Measurements from ENCODE around the gene OGFOD3.

The OGFOD3 gene

GRCh38 chr17:82403662-82404660 is 14.4 kb downstream of the OGFOD3 start:
- no peak overlapping the region for H2BK5ac ChIP-seq (ENCODE audit: low read length)
- H3K27ac ChIP-seq (ENCODE audit: low read depth, low read length) = no peak overlapping the region

GRCh38 chr17:82402865-82403264 is 15.5 kb downstream of the OGFOD3 start:
- Histone ChIP-seq H2BK15ac (replicated peaks; ENCODE audit: low read depth) (no peak overlapping the region), H3K79me2 (ENCODE audit: control insufficient read depth, insufficient read depth, low read length) (no peaks in the 10 kb centered on the region), H3K4ac (ENCODE audit: low read depth, low read length) (no peak overlapping the region), H3K4me2 (ENCODE audit: low read length) (no peak overlapping the region), H2BK5ac (ENCODE audit: low read length) (no peak overlapping the region), H2AK5ac (ENCODE audit: low read length) (no peak overlapping the region), H3K79me1 (ENCODE audit: low read length) (no peaks in the 10 kb centered on the region), H3K27me3 (ENCODE audit: insufficient read depth, low read length, poor library complexity) (no peaks in the 10 kb centered on the region), H3K23ac (ENCODE audit: low read length) (no peak overlapping the region), H3K4me3 (ENCODE audit: low read length) (no peak overlapping the region), H4K8ac (ENCODE audit: low read depth, low read length) (no peak overlapping the region), H3K36me3 (ENCODE audit: control insufficient read depth, insufficient read depth, low read length) (no peaks in the 10 kb centered on the region), H2BK120ac (ENCODE audit: low read depth, low read length) (no peak overlapping the region), H3K56ac (ENCODE audit: low read length) (no peak overlapping the region), H3K27ac (ENCODE audit: low read depth, low read length) (no peak overlapping the region), H4K5ac (ENCODE audit: low read length) (no peak overlapping the region), H3K18ac (ENCODE audit: low read length) (no peak overlapping the region), H3K9ac (ENCODE audit: low read length) (no peak overlapping the region), H3K4me1 (ENCODE audit: control insufficient read depth, low read depth, low read length) (no peaks in the 10 kb centered on the region)
- no CpG with 5 or more reads among the region's 7 CpGs for WGBS (ENCODE audit: extremely low coverage, insufficient coverage, low lambda C conversion rate)
- DNase-seq = no peak

More at GRCh38 chr17:82403662-82404660, 14.4 kb downstream of the OGFOD3 start:
- Histone ChIP-seq H3K79me2 (ENCODE audit: control insufficient read depth, insufficient read depth, low read length) (no peaks in the 10 kb centered on the region), H3K18ac (ENCODE audit: low read length) (no peak overlapping the region), H4K5ac (ENCODE audit: low read length) (no peak overlapping the region), H3K4me3 (ENCODE audit: low read length) (no peak overlapping the region), H3K4me2 (ENCODE audit: low read length) (no peak overlapping the region), H3K23ac (ENCODE audit: low read length) (no peak overlapping the region), H3K27me3 (ENCODE audit: insufficient read depth, low read length, poor library complexity) (no peaks in the 10 kb centered on the region), H3K4ac (ENCODE audit: low read depth, low read length) (no peak overlapping the region), H3K9ac (ENCODE audit: low read length) (no peak overlapping the region), H3K4me1 (ENCODE audit: control insufficient read depth, low read depth, low read length) (no peaks in the 10 kb centered on the region), H2BK15ac (replicated peaks; ENCODE audit: low read depth) (no peak overlapping the region), H4K8ac (ENCODE audit: low read depth, low read length) (no peak overlapping the region), H3K36me3 (ENCODE audit: control insufficient read depth, insufficient read depth, low read length) (no peaks in the 10 kb centered on the region), H2BK120ac (ENCODE audit: low read depth, low read length) (no peak overlapping the region), H3K56ac (ENCODE audit: low read length) (no peak overlapping the region), H3K79me1 (ENCODE audit: low read length) (no peaks in the 10 kb centered on the region), H2AK5ac (ENCODE audit: low read length) (no peak overlapping the region)
- WGBS (ENCODE audit: extremely low coverage, insufficient coverage, low lambda C conversion rate) = no CpG with 5 or more reads among the region's 67 CpGs
- DNase-seq = no peak

GRCh38 chr17:82400830-82401229 is 17.6 kb downstream of the OGFOD3 start:
- Histone ChIP-seq H3K9ac (ENCODE audit: low read length) (no peak overlapping the region), H3K79me2 (ENCODE audit: control insufficient read depth, insufficient read depth, low read length) (no peaks in the 10 kb centered on the region), H4K8ac (ENCODE audit: low read depth, low read length) (no peak overlapping the region), H3K4ac (ENCODE audit: low read depth, low read length) (no peak overlapping the region), H2BK5ac (ENCODE audit: low read length) (no peak overlapping the region), H3K27me3 (ENCODE audit: insufficient read depth, low read length, poor library complexity) (no peaks in the 10 kb centered on the region), H3K23ac (ENCODE audit: low read length) (no peak overlapping the region), H4K5ac (ENCODE audit: low read length) (no peak overlapping the region), H3K56ac (ENCODE audit: low read length) (no peak overlapping the region), H3K4me3 (ENCODE audit: low read length) (no peak overlapping the region), H3K4me1 (ENCODE audit: control insufficient read depth, low read depth, low read length) (no peaks in the 10 kb centered on the region), H3K18ac (ENCODE audit: low read length) (no peak overlapping the region), H2BK15ac (replicated peaks; ENCODE audit: low read depth) (no peak overlapping the region), H3K4me2 (ENCODE audit: low read length) (no peak overlapping the region), H2BK120ac (ENCODE audit: low read depth, low read length) (no peak overlapping the region), H3K27ac (ENCODE audit: low read depth, low read length) (no peak overlapping the region), H3K36me3 (ENCODE audit: control insufficient read depth, insufficient read depth, low read length) (no peaks in the 10 kb centered on the region), H2AK5ac (ENCODE audit: low read length) (no peak overlapping the region), H3K79me1 (ENCODE audit: low read length) (no peaks in the 10 kb centered on the region)
- DNase-seq = no peak
- WGBS (ENCODE audit: extremely low coverage, insufficient coverage, low lambda C conversion rate) = no CpG with 5 or more reads among the region's 19 CpGs

GRCh38 chr17:82400206-82400605 is 18.2 kb downstream of the OGFOD3 start:
- Histone ChIP-seq H3K4me3 (ENCODE audit: low read length) (no peak overlapping the region), H2BK120ac (ENCODE audit: low read depth, low read length) (no peak overlapping the region), H4K5ac (ENCODE audit: low read length) (no peak overlapping the region), H3K9ac (ENCODE audit: low read length) (no peak overlapping the region), H3K18ac (ENCODE audit: low read length) (no peak overlapping the region), H4K8ac (ENCODE audit: low read depth, low read length) (no peak overlapping the region), H2AK5ac (ENCODE audit: low read length) (no peak overlapping the region), H3K4me1 (ENCODE audit: control insufficient read depth, low read depth, low read length) (no peaks in the 10 kb centered on the region), H3K4me2 (ENCODE audit: low read length) (no peak overlapping the region), H3K56ac (ENCODE audit: low read length) (no peak overlapping the region), H3K23ac (ENCODE audit: low read length) (no peak overlapping the region), H2BK15ac (replicated peaks; ENCODE audit: low read depth) (no peak overlapping the region), H3K36me3 (ENCODE audit: control insufficient read depth, insufficient read depth, low read length) (no peaks in the 10 kb centered on the region), H3K27ac (ENCODE audit: low read depth, low read length) (no peak overlapping the region), H2BK5ac (ENCODE audit: low read length) (no peak overlapping the region), H3K79me1 (ENCODE audit: low read length) (no peaks in the 10 kb centered on the region), H3K79me2 (ENCODE audit: control insufficient read depth, insufficient read depth, low read length) (no peaks in the 10 kb centered on the region), H3K4ac (ENCODE audit: low read depth, low read length) (no peak overlapping the region), H3K27me3 (ENCODE audit: insufficient read depth, low read length, poor library complexity) (no peaks in the 10 kb centered on the region)
- DNase-seq = no peak
- WGBS (ENCODE audit: extremely low coverage, insufficient coverage, low lambda C conversion rate) = no CpG with 5 or more reads among the region's 7 CpGs

- no peaks in the 10 kb centered on the region for H3K79me2 ChIP-seq (ENCODE audit: control insufficient read depth, insufficient read depth, low read length)
- no peak overlapping the region for H3K4me3 ChIP-seq (ENCODE audit: low read length)
- no peak overlapping the region for H3K18ac ChIP-seq (ENCODE audit: low read length)
- no peak for DNase-seq
- no CpG with 5 or more reads among the region's 18 CpGs for WGBS (ENCODE audit: extremely low coverage, insufficient coverage, low lambda C conversion rate)
- H3K56ac ChIP-seq (ENCODE audit: low read length) = no peak overlapping the region
- no peak overlapping the region for H2BK120ac ChIP-seq (ENCODE audit: low read depth, low read length)
- H2BK15ac ChIP-seq (replicated peaks; ENCODE audit: low read depth) = no peak overlapping the region
- no peak overlapping the region for H3K4ac ChIP-seq (ENCODE audit: low read depth, low read length)
- H2BK5ac ChIP-seq (ENCODE audit: low read length) = no peak overlapping the region
- H3K4me2 ChIP-seq (ENCODE audit: low read length) = no peak overlapping the region
- no peaks in the 10 kb centered on the region for H3K79me1 ChIP-seq (ENCODE audit: low read length)
- H3K9ac ChIP-seq (ENCODE audit: low read length) = no peak overlapping the region
- H3K23ac ChIP-seq (ENCODE audit: low read length) = no peak overlapping the region
- H2AK5ac ChIP-seq (ENCODE audit: low read length) = no peak overlapping the region
- no peak overlapping the region for H3K27ac ChIP-seq (ENCODE audit: low read depth, low read length)
- no peaks in the 10 kb centered on the region for H3K4me1 ChIP-seq (ENCODE audit: control insufficient read depth, low read depth, low read length)
- H4K8ac ChIP-seq (ENCODE audit: low read depth, low read length) = no peak overlapping the region
- no peaks in the 10 kb centered on the region for H3K36me3 ChIP-seq (ENCODE audit: control insufficient read depth, insufficient read depth, low read length)
- H3K27me3 ChIP-seq (ENCODE audit: insufficient read depth, low read length, poor library complexity) = no peaks in the 10 kb centered on the region
- H4K5ac ChIP-seq (ENCODE audit: low read length) = no peak overlapping the region
Observed at GRCh38 chr17:82399601-82400101, 18.7 kb downstream of the OGFOD3 start.
